ENCODE results near the gene NOP53.

DNA sequence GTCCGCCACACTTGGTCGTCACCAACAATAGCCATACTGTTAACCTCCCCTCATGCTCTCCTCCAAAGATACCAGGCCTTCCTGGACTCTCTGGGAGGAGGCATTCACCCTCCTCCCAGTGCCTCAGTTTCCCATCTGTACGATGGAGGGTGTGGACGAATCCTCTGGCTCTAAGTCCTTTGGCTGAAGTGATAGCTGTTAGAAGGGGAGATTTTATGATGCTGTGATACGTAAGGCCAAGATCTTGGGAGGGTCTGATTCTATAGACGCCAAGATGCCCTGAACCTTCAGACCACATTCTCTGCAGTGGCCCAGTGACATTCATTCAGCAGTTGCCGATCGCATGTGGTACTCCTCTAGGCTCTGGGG lies 14.8 kb upstream of the NOP53 start:
- TF ChIP-seq, protein P1, sequence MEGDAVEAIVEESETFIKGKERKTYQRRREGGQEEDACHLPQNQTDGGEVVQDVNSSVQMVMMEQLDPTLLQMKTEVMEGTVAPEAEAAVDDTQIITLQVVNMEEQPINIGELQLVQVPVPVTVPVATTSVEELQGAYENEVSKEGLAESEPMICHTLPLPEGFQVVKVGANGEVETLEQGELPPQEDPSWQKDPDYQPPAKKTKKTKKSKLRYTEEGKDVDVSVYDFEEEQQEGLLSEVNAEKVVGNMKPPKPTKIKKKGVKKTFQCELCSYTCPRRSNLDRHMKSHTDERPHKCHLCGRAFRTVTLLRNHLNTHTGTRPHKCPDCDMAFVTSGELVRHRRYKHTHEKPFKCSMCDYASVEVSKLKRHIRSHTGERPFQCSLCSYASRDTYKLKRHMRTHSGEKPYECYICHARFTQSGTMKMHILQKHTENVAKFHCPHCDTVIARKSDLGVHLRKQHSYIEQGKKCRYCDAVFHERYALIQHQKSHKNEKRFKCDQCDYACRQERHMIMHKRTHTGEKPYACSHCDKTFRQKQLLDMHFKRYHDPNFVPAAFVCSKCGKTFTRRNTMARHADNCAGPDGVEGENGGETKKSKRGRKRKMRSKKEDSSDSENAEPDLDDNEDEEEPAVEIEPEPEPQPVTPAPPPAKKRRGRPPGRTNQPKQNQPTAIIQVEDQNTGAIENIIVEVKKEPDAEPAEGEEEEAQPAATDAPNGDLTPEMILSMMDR (IDR thresholded peaks at IDR 0.05; ENCODE audit: poor library complexity, severe bottlenecking): no peak
- TF ChIP-seq RAD21 (conservative IDR thresholded peaks at IDR 0.05): no peak
- no peak for TF ChIP-seq SMC3 (conservative IDR thresholded peaks at IDR 0.05; ENCODE audit: poor library complexity)
- no peak for TF ChIP-seq POLR2AphosphoS5 (IDR thresholded peaks at IDR 0.05)
- TF ChIP-seq EZH2 (IDR thresholded peaks at IDR 0.05; ENCODE audit: borderline replicate concordance, insufficient read depth, low read length, poor library complexity, severe bottlenecking): no peak
